ENCODE data around the gene LRRC26. TPM values are rescaled to one million over a fixed set of nuclear protein-coding genes. Genes with fewer than 3 reads are reported as not detected.

The LRRC26 gene
- total and polyA plus RNA-seq, 2 of the 13 experiments (the other 11 are each of a cell fraction or from before 2014, with no cell fraction given) = not detected

DNA sequence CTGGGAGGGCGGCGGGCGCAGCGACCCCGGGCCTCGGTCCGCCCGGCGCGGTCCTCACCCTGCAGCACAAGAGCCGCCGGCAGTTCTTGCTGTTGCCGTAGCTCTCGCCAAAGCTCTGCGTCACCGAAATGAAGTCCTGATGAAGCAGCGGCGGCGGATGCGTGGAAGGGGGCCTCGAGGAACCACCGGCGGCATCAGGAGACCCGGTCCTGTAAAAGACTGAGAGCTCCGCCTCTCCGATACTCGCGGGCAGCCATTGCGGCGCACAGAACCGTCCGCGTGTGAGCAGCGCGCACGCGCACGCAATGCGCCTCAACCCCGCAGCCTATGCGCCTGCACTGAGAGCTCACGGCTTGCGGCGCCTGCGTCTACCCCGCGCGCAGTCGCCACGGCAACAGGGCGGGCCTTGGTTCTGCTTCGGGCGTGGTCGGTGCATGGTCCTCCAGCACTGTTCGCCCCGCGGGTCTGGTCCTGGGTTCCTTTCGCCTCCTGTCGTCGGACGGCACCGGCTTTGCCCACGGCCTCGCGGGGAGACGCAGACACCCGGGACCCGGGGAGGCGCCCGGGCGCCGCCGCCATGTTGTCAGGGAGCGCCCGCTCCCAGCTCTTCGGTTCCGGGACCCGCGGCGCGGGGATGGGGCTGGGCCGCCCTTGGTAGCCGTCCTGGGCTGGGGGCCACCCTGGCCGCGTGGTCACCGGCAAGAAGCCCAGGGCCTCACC lies 40.2 kb downstream of the LRRC26 start (continued):
- TF ChIP-seq HOXA5 (CRISPR knock-in tag; IDR thresholded peaks at IDR 0.05) (peak; percentile 76; the same call in 1 of the 2 replicates), ARNTL (CRISPR knock-in tag; IDR thresholded peaks at IDR 0.05) (no peak), ZNF543 (CRISPR knock-in tag; IDR thresholded peaks at IDR 0.05) (peak; percentile 71; the same call in 1 of the 2 replicates), ELF1 (CRISPR knock-in tag; IDR thresholded peaks at IDR 0.05) (no peak), RFXANK (CRISPR knock-in tag; IDR thresholded peaks at IDR 0.05) (0 out of 2 replicates have a peak, but pooled peaks have one; percentile 31), TEAD3 (CRISPR knock-in tag; optimal IDR thresholded peaks at IDR 0.05; ENCODE audit: borderline replicate concordance) (no peak), SCMH1 (CRISPR knock-in tag; IDR thresholded peaks at IDR 0.05; ENCODE audit: borderline replicate concordance) (no peak), HNF4G (IDR thresholded peaks at IDR 0.05; ENCODE audit: borderline replicate concordance, low read depth, low read length) (no peak), HNF4G (CRISPR knock-in tag; IDR thresholded peaks at IDR 0.05; ENCODE audit: borderline replicate concordance, low read depth) (no peak), PAF1 (CRISPR knock-in tag; IDR thresholded peaks at IDR 0.05) (no peak), CHCHD3 (CRISPR knock-in tag; IDR thresholded peaks at IDR 0.05) (0 out of 2 replicates have a peak, but pooled peaks have one; percentile 47), ZNF775 (CRISPR knock-in tag; IDR thresholded peaks at IDR 0.05; ENCODE audit: borderline replicate concordance) (no peak), ZNF501 (CRISPR knock-in tag; IDR thresholded peaks at IDR 0.05) (peak; percentile 78; the same call in 1 of the 2 replicates), ZMAT3 (CRISPR knock-in tag; conservative IDR thresholded peaks at IDR 0.05) (no peak; the same call in 1 of the 2 replicates), ZNF180 (CRISPR knock-in tag; IDR thresholded peaks at IDR 0.05; ENCODE audit: borderline replicate concordance, low read depth) (no peak), HES4 (CRISPR knock-in tag; IDR thresholded peaks at IDR 0.05; ENCODE audit: borderline replicate concordance) (no peak)
- TF ChIP-seq, protein P1, sequence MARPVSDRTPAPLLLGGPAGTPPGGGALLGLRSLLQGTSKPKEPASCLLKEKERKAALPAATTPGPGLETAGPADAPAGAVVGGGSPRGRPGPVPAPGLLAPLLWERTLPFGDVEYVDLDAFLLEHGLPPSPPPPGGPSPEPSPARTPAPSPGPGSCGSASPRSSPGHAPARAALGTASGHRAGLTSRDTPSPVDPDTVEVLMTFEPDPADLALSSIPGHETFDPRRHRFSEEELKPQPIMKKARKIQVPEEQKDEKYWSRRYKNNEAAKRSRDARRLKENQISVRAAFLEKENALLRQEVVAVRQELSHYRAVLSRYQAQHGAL (CRISPR knock-in tag; IDR thresholded peaks at IDR 0.05; ENCODE audit: not compliant biosample characterization) = peak; percentile 49
- TF ChIP-seq, protein P2, sequence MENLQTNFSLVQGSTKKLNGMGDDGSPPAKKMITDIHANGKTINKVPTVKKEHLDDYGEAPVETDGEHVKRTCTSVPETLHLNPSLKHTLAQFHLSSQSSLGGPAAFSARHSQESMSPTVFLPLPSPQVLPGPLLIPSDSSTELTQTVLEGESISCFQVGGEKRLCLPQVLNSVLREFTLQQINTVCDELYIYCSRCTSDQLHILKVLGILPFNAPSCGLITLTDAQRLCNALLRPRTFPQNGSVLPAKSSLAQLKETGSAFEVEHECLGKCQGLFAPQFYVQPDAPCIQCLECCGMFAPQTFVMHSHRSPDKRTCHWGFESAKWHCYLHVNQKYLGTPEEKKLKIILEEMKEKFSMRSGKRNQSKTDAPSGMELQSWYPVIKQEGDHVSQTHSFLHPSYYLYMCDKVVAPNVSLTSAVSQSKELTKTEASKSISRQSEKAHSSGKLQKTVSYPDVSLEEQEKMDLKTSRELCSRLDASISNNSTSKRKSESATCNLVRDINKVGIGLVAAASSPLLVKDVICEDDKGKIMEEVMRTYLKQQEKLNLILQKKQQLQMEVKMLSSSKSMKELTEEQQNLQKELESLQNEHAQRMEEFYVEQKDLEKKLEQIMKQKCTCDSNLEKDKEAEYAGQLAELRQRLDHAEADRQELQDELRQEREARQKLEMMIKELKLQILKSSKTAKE (CRISPR knock-in tag; IDR thresholded peaks at IDR 0.05; ENCODE audit: borderline replicate concordance) = no peak
- TF ChIP-seq, protein P3, sequence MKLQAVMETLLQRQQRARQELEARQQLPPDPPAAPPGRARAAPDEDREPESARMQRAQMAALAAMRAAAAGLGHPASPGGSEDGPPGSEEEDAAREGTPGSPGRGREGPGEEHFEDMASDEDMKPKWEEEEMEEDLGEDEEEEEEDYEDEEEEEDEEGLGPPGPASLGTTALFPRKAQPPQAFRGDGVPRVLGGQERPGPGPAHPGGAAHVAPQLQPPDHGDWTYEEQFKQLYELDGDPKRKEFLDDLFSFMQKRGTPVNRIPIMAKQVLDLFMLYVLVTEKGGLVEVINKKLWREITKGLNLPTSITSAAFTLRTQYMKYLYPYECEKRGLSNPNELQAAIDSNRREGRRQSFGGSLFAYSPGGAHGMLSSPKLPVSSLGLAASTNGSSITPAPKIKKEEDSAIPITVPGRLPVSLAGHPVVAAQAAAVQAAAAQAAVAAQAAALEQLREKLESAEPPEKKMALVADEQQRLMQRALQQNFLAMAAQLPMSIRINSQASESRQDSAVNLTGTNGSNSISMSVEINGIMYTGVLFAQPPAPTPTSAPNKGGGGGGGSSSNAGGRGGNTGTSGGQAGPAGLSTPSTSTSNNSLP (IDR thresholded peaks at IDR 0.05; ENCODE audit: low read depth, low read length) = no peak
- TF ChIP-seq, protein P4, sequence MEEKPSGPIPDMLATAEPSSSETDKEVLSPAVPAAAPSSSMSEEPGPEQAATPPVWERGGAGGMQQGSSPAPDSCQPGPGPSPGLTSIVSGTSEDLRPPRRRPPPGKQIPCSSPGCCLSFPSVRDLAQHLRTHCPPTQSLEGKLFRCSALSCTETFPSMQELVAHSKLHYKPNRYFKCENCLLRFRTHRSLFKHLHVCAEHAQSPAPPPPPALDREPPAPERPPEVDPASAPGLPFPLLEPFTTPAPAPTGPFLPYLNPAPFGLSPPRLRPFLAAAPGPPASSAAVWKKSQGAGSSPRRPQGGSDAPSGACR (CRISPR knock-in tag; IDR thresholded peaks at IDR 0.05) = peak; percentile 67; the same call in 1 of the 2 replicates
- TF ChIP-seq, protein P5, sequence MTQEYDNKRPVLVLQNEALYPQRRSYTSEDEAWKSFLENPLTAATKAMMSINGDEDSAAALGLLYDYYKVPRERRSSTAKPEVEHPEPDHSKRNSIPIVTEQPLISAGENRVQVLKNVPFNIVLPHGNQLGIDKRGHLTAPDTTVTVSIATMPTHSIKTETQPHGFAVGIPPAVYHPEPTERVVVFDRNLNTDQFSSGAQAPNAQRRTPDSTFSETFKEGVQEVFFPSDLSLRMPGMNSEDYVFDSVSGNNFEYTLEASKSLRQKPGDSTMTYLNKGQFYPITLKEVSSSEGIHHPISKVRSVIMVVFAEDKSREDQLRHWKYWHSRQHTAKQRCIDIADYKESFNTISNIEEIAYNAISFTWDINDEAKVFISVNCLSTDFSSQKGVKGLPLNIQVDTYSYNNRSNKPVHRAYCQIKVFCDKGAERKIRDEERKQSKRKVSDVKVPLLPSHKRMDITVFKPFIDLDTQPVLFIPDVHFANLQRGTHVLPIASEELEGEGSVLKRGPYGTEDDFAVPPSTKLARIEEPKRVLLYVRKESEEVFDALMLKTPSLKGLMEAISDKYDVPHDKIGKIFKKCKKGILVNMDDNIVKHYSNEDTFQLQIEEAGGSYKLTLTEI (CRISPR knock-in tag; conservative IDR thresholded peaks at IDR 0.05) = no peak
- TF ChIP-seq, protein P6, sequence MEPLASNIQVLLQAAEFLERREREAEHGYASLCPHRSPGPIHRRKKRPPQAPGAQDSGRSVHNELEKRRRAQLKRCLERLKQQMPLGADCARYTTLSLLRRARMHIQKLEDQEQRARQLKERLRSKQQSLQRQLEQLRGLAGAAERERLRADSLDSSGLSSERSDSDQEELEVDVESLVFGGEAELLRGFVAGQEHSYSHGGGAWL (CRISPR knock-in tag; IDR thresholded peaks at IDR 0.05) = peak; percentile 33; the same call in 1 of the 2 replicates

Data from HepG2 (cell line).